GM23338 (cell line): ENCODE measurements around the gene SELENOW. TPM values are rescaled to one million over a fixed set of nuclear protein-coding genes. Genes with fewer than 3 reads are reported as not detected.
"Not testable (repeated sequence)": the region's sequence is repeated elsewhere in the genome, so short reads cannot be mapped to it uniquely, and the experiment has no call there.

Source experiments
- ATAC-seq: fragments of 200-7000 bp; cut with Tn5 transposase; 3 replicates; pipeline ENCODE4 v1.9.1; 2020
- DNase-seq: peaks from one replicate; pipeline ENCODE4 v3.0.0-alpha.2; 2015; ENCODE audit warnings: low spot score
- H2AFZ ChIP-seq: fragments of 200-600 bp; sonication (generic); 2 replicates; pipeline ENCODE4 v1.8.0; 2016; ENCODE audit warnings: antibody characterized with exemption, mild to moderate bottlenecking, moderate library complexity
- H3F3A ChIP-seq: fragments of 200-600 bp; sonication (generic); replicated peaks from 2 replicates; pipeline ENCODE4 v1.8.0; 2017; ENCODE audit warnings: antibody characterized with exemption, mixed run types, low read depth
- H3K27ac ChIP-seq: fragments of 200-600 bp; sonication (generic); 2 replicates; pipeline ENCODE4 v1.6.1; 2016; ENCODE audit warnings: low read depth
- H3K27me3 ChIP-seq: fragments of 200-600 bp; sonication (generic); 2 replicates; pipeline ENCODE4 v1.8.0; 2016; ENCODE audit warnings: mild to moderate bottlenecking, mixed run types, moderate library complexity; ENCODE audit not compliant: insufficient read depth
- H3K36me3 ChIP-seq: fragments of 200-600 bp; sonication (generic); 2 replicates; pipeline ENCODE4 v1.8.0; 2016; ENCODE audit warnings: mild to moderate bottlenecking; ENCODE audit not compliant: insufficient read depth
- H3K4me1 ChIP-seq: fragments of 200-600 bp; sonication (generic); 2 replicates; pipeline ENCODE4 v1.8.0; 2016; ENCODE audit warnings: mild to moderate bottlenecking, moderate library complexity; ENCODE audit not compliant: insufficient read depth
- H3K4me2 ChIP-seq: fragments of 200-600 bp; sonication (generic); 2 replicates; pipeline ENCODE4 v1.7.1; 2017; ENCODE audit warnings: mixed run types
- H3K4me3 ChIP-seq: fragments of 200-600 bp; sonication (generic); 2 replicates; pipeline ENCODE4 v1.6.1; 2016; ENCODE audit warnings: mixed run types
- H3K79me2 ChIP-seq: fragments of 200-600 bp; sonication (generic); replicated peaks from 2 replicates; pipeline ENCODE4 v1.8.0; 2017; ENCODE audit warnings: mild to moderate bottlenecking; ENCODE audit not compliant: insufficient read depth
- H3K9me2 ChIP-seq: fragments of 200-600 bp; sonication (generic); 2 replicates; pipeline ENCODE4 v1.8.0; 2017; ENCODE audit not compliant: insufficient read depth
- H4K20me1 ChIP-seq: fragments of 200-600 bp; sonication (generic); replicated peaks from 2 replicates; pipeline ENCODE4 v1.8.0; 2017; ENCODE audit warnings: mild to moderate bottlenecking; ENCODE audit not compliant: insufficient read depth
- H3K27ac Mint-ChIP-seq: 2 replicates; pipeline ENCODE4 v1.8.0; 2020; ENCODE audit warnings: inconsistent platforms, mild to moderate bottlenecking, moderate library complexity, mixed read lengths
- H3K27me3 Mint-ChIP-seq: 3 replicates; pipeline ENCODE4 v1.8.0; 2022; ENCODE audit warnings: low read depth, mild to moderate bottlenecking, moderate library complexity, mixed read lengths, inconsistent platforms; ENCODE audit not compliant: insufficient read depth, poor library complexity
- H3K36me3 Mint-ChIP-seq: 3 replicates; pipeline ENCODE4 v1.8.0; 2021; ENCODE audit warnings: low read depth, mild to moderate bottlenecking, inconsistent platforms, moderate library complexity, mixed read lengths
- H3K4me1 Mint-ChIP-seq: 3 replicates; pipeline ENCODE4 v1.8.0; 2020; ENCODE audit warnings: mild to moderate bottlenecking, inconsistent platforms, mixed read lengths
- H3K4me3 Mint-ChIP-seq: 3 replicates; pipeline ENCODE4 v1.8.0; 2021; ENCODE audit warnings: moderate library complexity, mild to moderate bottlenecking, inconsistent platforms, mixed read lengths
- H3K9me3 Mint-ChIP-seq: 3 replicates; pipeline ENCODE4 v1.8.0; 2020; ENCODE audit warnings: moderate library complexity, mild to moderate bottlenecking, inconsistent platforms, mixed read lengths
- CREB1 ChIP-seq: fragments of 250-450 bp; sonication (Bioruptor Pico); IDR thresholded peaks from 2 replicates; pipeline ENCODE4 v1.5.0; 2020; ENCODE audit warnings: low read depth, mild to moderate bottlenecking, moderate library complexity
- ETS1 ChIP-seq: IDR thresholded peaks from 2 replicates; pipeline ENCODE4 v1.6.1; 2016; ENCODE audit warnings: antibody characterized with exemption
- EZH2 ChIP-seq: fragments of 200-600 bp; sonication (generic); IDR thresholded peaks from one replicate; pipeline ENCODE4 v1.8.0; 2017; ENCODE audit warnings: antibody characterized with exemption, mild to moderate bottlenecking, low read depth; ENCODE audit not compliant: unreplicated experiment
- POLR2AphosphoS5 ChIP-seq: IDR thresholded peaks from 2 replicates; pipeline ENCODE4 v1.6.1; 2016; ENCODE audit warnings: antibody characterized with exemption, low read depth
- REST ChIP-seq: IDR thresholded peaks from one replicate; pipeline ENCODE4 v1.6.1; 2018; ENCODE audit warnings: antibody characterized with exemption; ENCODE audit not compliant: unreplicated experiment
- STAT1 ChIP-seq: IDR thresholded peaks from one replicate; pipeline ENCODE4 v1.6.1; 2016; ENCODE audit warnings: antibody characterized with exemption; ENCODE audit not compliant: unreplicated experiment
- ZNF114 ChIP-seq: fragments of 250-450 bp; sonication (Bioruptor Pico); IDR thresholded peaks from 2 replicates; pipeline ENCODE4 v1.5.0; 2020; ENCODE audit warnings: mild to moderate bottlenecking, moderate library complexity
- ZNF331 ChIP-seq: fragments of 250-450 bp; sonication (Bioruptor Pico); IDR thresholded peaks from 2 replicates; pipeline ENCODE4 v1.5.0; 2020; ENCODE audit warnings: low read depth, mild to moderate bottlenecking, moderate library complexity
- polyA plus RNA-seq: library from polyadenylated mRNA; unstranded; fragments of >200 nt; fragmentation: Nextera tagmentation; extraction: Ambion mirVana; gene quantifications from 2 replicates; pipeline ENCODE4 v1.2.1, GENCODE V29; 2016
- total RNA-seq: library from RNA; depleted of rRNA; stranded (reverse); fragments of >200 nt; shearing (Covaris generic); gene quantifications from 2 replicates; pipeline ENCODE4 v1.2.3, GENCODE V29; 2014

The SELENOW gene
- total and polyA plus RNA-seq, 2 experiments from 2014 or later = 558 to 811 TPM

GRCh38 chr19:47769534-47769933 is 9.0 kb upstream of the SELENOW start:
- Histone ChIP-seq H3K4me3 (no peak overlapping the region), H3K27me3 (no peaks in the 10 kb centered on the region), H4K20me1 (no peaks in the 10 kb centered on the region), H3K9me2 (peaks cover 3% of the 10 kb centered on the region; the same call in 1 of the 2 replicates), H3F3A (no peaks in the 10 kb centered on the region), H3K27ac (no peak overlapping the region), H3K4me1 (no peaks in the 10 kb centered on the region; the same call in 1 of the 2 replicates), H3K36me3 (no peaks in the 10 kb centered on the region), H3K4me2 (no peak overlapping the region), H2AFZ (no peak overlapping the region), H3K79me2 (no peaks in the 10 kb centered on the region)
- DNase-seq = no peak
- no peak overlapping the region for H3K27ac Mint-ChIP-seq
- peaks cover 13% of the 10 kb centered on the region for H3K27me3 Mint-ChIP-seq
- no peak for TF ChIP-seq CREB1 (CRISPR knock-in tag)
- no peak for TF ChIP-seq REST
- no peak for TF ChIP-seq ETS1
- no peak for TF ChIP-seq STAT1
- TF ChIP-seq ZNF114 = no peak
- TF ChIP-seq POLR2AphosphoS5 = no peak
- TF ChIP-seq EZH2 = no peak
- no peak for TF ChIP-seq ZNF331 (CRISPR knock-in tag)
- H3K4me3 Mint-ChIP-seq = no peak overlapping the region
- no peaks in the 10 kb centered on the region for H3K36me3 Mint-ChIP-seq
- no peak for ATAC-seq
- H3K4me1 Mint-ChIP-seq = peaks cover 27% of the 10 kb centered on the region
- H3K9me3 Mint-ChIP-seq = peaks cover 3% of the 10 kb centered on the region; the same call in 1 of the 3 replicates

GRCh38 chr19:47771291-47771690 is 7.2 kb upstream of the SELENOW start:
- H3K27me3 ChIP-seq, H3K36me3 Mint-ChIP-seq, H2AFZ ChIP-seq, H3F3A ChIP-seq, H3K4me2 ChIP-seq, H3K79me2 ChIP-seq, H3K27ac Mint-ChIP-seq, H3K9me3 Mint-ChIP-seq, H3K4me3 ChIP-seq, ATAC-seq, H3K36me3 ChIP-seq, H3K4me3 Mint-ChIP-seq, H4K20me1 ChIP-seq, H3K9me2 ChIP-seq, DNase-seq, H3K4me1 ChIP-seq: not testable (repeated sequence)
- Mint-ChIP-seq H3K27me3 (peaks cover 11% of the 10 kb centered on the region), H3K4me1 (peaks cover 21% of the 10 kb centered on the region)
- 0 out of 2 replicates have a peak overlapping the region, but pooled peaks have one; percentile 16 for H3K27ac ChIP-seq
